ENCODE data around the gene SLCO4A1.

Gene SLCO4A1

GRCh38 chr20:62606551-62607201 is 35.6 kb upstream of the SLCO4A1 start:
- DNase-seq (ENCODE audit: low read depth), result peak; percentile 19

- no peak for DNase-seq (ENCODE audit: low read depth)
These were observed 34.7 kb upstream of the SLCO4A1 start for GRCh38 chr20:62607366-62608217.

- DNase-seq (ENCODE audit: low read depth), result no peak
These were observed 34.1 kb upstream of the SLCO4A1 start for GRCh38 chr20:62608218-62608565.

- DNase-seq (ENCODE audit: low read depth), result no peak
These were observed 33.0 kb upstream of the SLCO4A1 start for GRCh38 chr20:62609279-62609720.

- DNase-seq (ENCODE audit: low read depth), result no peak
These were observed 32.2 kb upstream of the SLCO4A1 start for GRCh38 chr20:62609811-62610757.

GRCh38 chr20:62611012-62611411 is 31.3 kb upstream of the SLCO4A1 start:
- no peak for DNase-seq (ENCODE audit: low read depth)

- no peak for DNase-seq (ENCODE audit: low read depth)
These were observed 30.5 kb upstream of the SLCO4A1 start for GRCh38 chr20:62611819-62612218.

- no peak for DNase-seq (ENCODE audit: low read depth)
These were observed 28.0 kb upstream of the SLCO4A1 start for GRCh38 chr20:62614085-62614960.

- DNase-seq (ENCODE audit: low read depth), result no peak
These were observed 27.2 kb upstream of the SLCO4A1 start for GRCh38 chr20:62614961-62615680.

- no peak for DNase-seq (ENCODE audit: low read depth)
These were observed 26.5 kb upstream of the SLCO4A1 start for GRCh38 chr20:62615750-62616251.

- peak; percentile 82 for DNase-seq (ENCODE audit: low read depth)
These were observed 25.3 kb upstream of the SLCO4A1 start for GRCh38 chr20:62616728-62617621.

GRCh38 chr20:62617711-62618483 is 24.4 kb upstream of the SLCO4A1 start:
- DNase-seq (ENCODE audit: low read depth), result peak; percentile 74

- peak; percentile 51 for DNase-seq (ENCODE audit: low read depth)
These were observed 23.4 kb upstream of the SLCO4A1 start for GRCh38 chr20:62618611-62619529.

- DNase-seq (ENCODE audit: low read depth), result no peak
These were observed 21.7 kb upstream of the SLCO4A1 start for GRCh38 chr20:62620625-62621024.

- no peak for DNase-seq (ENCODE audit: low read depth)
These were observed 20.8 kb upstream of the SLCO4A1 start for GRCh38 chr20:62621251-62622110.

GRCh38 chr20:62622178-62622876 is 20.0 kb upstream of the SLCO4A1 start:
- DNase-seq (ENCODE audit: low read depth), result no peak
